ES-I3 (cell line): ENCODE measurements around the gene KCNIP1.

Source experiments
- H3K36me3 ChIP-seq: 2 replicates; pipeline ENCODE4 v1.6.1; 2013; ENCODE audit warnings: mild to moderate bottlenecking, low read length, control low read depth, moderate library complexity; ENCODE audit not compliant: insufficient read depth
- H3K4me1 ChIP-seq: 2 replicates; pipeline ENCODE4 v1.6.1; 2013; ENCODE audit warnings: mild to moderate bottlenecking, control low read depth, low read length; ENCODE audit not compliant: insufficient read depth
- H3K9ac ChIP-seq: 2 replicates; pipeline ENCODE4 v1.6.1; 2013; ENCODE audit warnings: low read depth, mild to moderate bottlenecking, low read length, moderate library complexity
- H3K9me3 ChIP-seq: 2 replicates; pipeline ENCODE4 v1.6.1; 2013; ENCODE audit warnings: mild to moderate bottlenecking, low read length, moderate library complexity; ENCODE audit not compliant: control insufficient read depth, insufficient read depth

The KCNIP1 gene

GRCh38 chr5:170611449-170612090 is 107.8 kb downstream of the KCNIP1 start:
- Histone ChIP-seq H3K9me3 (no peaks in the 10 kb centered on the region), H3K9ac (no peak overlapping the region), H3K4me1 (peaks cover 27% of the 10 kb centered on the region), H3K36me3 (no peaks in the 10 kb centered on the region)

DNA sequence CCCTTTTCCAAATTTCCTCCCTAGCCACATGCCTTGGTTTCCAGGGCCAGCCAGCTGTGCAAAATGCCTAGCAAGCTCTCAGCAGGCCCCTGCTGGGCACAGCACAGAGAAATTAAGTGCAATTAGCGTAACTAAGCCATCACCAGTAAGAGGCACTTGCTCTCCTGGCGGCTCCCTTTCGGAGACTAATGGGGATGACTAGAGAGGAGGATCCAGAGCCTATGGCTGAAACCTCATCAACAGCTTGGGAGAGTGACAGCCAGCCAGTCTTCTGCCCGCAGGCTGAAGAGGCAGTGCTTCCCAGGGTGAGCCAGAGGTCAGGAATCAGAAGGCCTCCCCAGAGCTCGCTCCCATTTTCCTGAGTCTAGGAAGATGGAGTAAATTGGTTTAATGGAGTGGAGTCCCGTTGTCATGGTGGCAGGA is 108.4 kb downstream of the KCNIP1 start:
- H3K9me3 ChIP-seq, result no peaks in the 10 kb centered on the region
- peaks cover 27% of the 10 kb centered on the region for H3K4me1 ChIP-seq

GRCh38 chr5:170614065-170614490 is 110.3 kb downstream of the KCNIP1 start:
- Histone ChIP-seq H3K9me3 (no peaks in the 10 kb centered on the region), H3K36me3 (no peaks in the 10 kb centered on the region), H3K9ac (no peak overlapping the region), H3K4me1 (peaks cover 32% of the 10 kb centered on the region)

More for the DNA sequence above, 108.4 kb downstream of the KCNIP1 start:
- H3K36me3 ChIP-seq, result no peaks in the 10 kb centered on the region
- H3K9ac ChIP-seq, result no peak overlapping the region

GRCh38 chr5:170614720-170615119 is 110.9 kb downstream of the KCNIP1 start:
- no peaks in the 10 kb centered on the region for H3K9me3 ChIP-seq
- no peaks in the 10 kb centered on the region for H3K36me3 ChIP-seq
- H3K4me1 ChIP-seq, result peaks cover 32% of the 10 kb centered on the region
- H3K9ac ChIP-seq, result no peak overlapping the region

GRCh38 chr5:170617533-170618490 is 114.0 kb downstream of the KCNIP1 start:
- no peaks in the 10 kb centered on the region for H3K36me3 ChIP-seq
- no peak overlapping the region for H3K9ac ChIP-seq
- H3K9me3 ChIP-seq, result no peaks in the 10 kb centered on the region
- H3K4me1 ChIP-seq, result peaks cover 15% of the 10 kb centered on the region

GRCh38 chr5:170619869-170620268 is 116.0 kb downstream of the KCNIP1 start:
- Histone ChIP-seq H3K4me1 (peaks cover 5% of the 10 kb centered on the region), H3K9ac (no peak overlapping the region), H3K36me3 (no peaks in the 10 kb centered on the region), H3K9me3 (no peaks in the 10 kb centered on the region)

GRCh38 chr5:170622933-170623332 is 119.1 kb downstream of the KCNIP1 start:
- no peaks in the 10 kb centered on the region for H3K9me3 ChIP-seq
- H3K4me1 ChIP-seq, result peaks cover 1% of the 10 kb centered on the region
- H3K9ac ChIP-seq, result no peak overlapping the region
- H3K36me3 ChIP-seq, result no peaks in the 10 kb centered on the region

DNA sequence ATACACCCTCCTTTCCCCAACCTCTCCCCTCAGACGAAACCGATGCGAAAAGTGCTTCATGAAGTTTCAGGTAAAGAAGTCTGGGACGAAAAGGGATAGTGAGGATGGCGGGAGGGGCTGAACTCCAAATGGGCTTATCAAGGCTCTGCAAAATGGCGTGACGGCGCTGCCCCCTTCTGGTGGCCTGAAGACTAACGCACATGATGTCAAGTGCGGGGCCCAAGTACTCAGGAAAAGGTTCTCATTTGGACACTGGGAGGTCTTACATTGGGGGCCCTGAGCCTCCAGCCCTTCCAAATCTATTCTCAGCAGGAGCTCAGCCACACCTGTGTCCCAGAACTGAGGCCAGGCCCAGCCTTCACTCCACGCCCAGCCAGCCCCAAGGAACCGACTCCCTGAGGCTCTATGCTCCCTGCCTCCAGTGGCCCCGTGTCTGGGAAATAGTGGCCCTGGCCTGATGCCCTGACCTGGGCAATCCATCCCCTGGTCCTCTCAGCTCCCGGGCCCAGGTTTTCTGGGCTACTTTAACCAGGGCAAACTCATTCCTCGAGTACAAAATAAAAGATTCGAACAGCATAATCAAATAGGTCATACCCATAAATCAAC is 119.9 kb downstream of the KCNIP1 start:
- no peaks in the 10 kb centered on the region for H3K4me1 ChIP-seq
- H3K36me3 ChIP-seq, result no peaks in the 10 kb centered on the region
- H3K9me3 ChIP-seq, result no peaks in the 10 kb centered on the region
- no peak overlapping the region for H3K9ac ChIP-seq

DNA sequence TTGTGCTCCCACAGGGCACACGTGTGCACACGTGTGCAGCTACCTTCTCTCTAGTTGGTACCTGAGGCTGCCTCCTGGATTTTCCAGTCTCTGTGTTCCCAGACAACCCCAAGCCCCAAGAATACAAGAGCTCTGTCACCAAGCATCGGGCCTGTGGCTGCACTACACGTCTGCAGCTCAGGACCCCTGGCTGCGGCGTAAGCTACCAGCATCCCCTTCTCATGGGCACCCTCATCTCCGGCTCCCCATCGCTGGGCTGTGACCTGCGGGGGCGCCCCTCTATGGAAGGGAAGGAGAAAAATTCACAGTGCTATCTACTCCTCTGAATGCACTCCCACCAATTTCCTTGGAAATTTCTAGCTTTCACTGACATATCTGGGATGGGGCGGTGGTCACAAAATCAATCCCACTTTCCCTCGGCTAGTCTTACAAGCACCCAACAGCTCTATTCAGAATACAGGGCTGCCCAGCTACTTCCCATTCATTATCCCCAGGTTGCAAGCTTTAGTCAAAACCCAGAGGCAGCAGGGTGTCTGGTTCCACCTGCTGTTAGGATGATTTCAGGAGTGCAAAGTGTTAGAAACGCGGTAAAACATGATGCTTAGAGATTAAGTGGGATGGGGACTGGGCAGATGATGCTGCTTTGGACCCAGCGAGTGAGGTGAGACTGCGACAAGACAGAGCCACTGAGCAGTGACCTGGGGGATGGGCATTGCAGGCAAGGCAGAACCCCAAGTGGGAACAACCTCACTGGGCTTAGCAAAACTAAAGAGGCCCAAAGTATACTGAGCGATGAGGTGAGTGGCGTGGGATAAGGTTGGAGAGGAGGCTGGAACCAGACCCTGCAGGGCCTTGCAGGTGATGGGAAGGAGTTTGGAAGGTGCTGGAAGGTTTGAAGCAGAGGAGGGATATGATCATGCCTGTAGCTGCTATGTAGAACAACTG is 121.7 kb downstream of the KCNIP1 start:
- no peaks in the 10 kb centered on the region for H3K36me3 ChIP-seq
- H3K4me1 ChIP-seq, result no peaks in the 10 kb centered on the region
- H3K9me3 ChIP-seq, result no peaks in the 10 kb centered on the region
- no peak overlapping the region for H3K9ac ChIP-seq

DNA sequence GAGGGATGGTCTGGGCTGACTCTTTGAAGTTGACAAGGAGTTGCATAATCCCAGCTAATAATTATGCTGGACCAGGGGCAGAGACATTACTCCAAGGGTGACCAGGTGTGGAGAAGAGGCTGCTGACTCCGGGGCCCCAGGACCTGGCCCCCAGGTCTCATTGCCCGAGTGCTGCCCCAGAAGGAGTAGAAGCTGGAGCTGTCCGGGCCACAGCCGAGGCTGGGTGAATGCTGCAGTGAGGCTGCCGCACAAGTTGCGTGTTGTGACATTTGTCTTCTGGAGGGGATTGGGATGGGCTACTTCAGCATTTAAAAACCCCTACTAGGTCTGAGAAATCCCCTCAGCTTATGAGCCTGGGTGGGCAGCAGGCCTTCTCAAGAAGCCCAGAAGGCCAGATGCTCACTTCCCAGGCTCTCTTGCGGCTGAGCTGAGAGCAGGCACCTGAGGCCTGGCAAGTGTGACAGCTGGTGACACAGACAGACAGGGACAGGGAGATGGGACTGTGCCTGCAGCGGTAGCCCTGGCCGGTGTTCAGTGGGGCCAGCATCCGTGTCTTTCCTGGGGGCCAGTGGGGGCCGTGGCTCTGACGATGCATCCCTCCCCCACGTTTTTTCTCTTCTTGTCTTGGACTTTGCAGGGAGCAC is 122.8 kb downstream of the KCNIP1 start:
- Histone ChIP-seq H3K36me3 (no peaks in the 10 kb centered on the region), H3K4me1 (peaks cover 7% of the 10 kb centered on the region; the same call in 1 of the 2 replicates), H3K9me3 (no peaks in the 10 kb centered on the region), H3K9ac (no peak overlapping the region)

GRCh38 chr5:170627271-170627670 is 123.5 kb downstream of the KCNIP1 start:
- Histone ChIP-seq H3K9me3 (no peaks in the 10 kb centered on the region), H3K9ac (no peak overlapping the region), H3K36me3 (no peaks in the 10 kb centered on the region), H3K4me1 (peaks cover 13% of the 10 kb centered on the region; the same call in 1 of the 2 replicates)

- H3K9ac ChIP-seq, result no peak overlapping the region
Measured at GRCh38 chr5:170628028-170628427, 124.2 kb downstream of the KCNIP1 start.

More at GRCh38 chr5:170628028-170628427, 124.2 kb downstream of the KCNIP1 start:
- H3K4me1 ChIP-seq, result peaks cover 17% of the 10 kb centered on the region; the same call in 1 of the 2 replicates
- H3K36me3 ChIP-seq, result no peaks in the 10 kb centered on the region
- H3K9me3 ChIP-seq, result no peaks in the 10 kb centered on the region
